Islet of Langerhans (tissue), 1 donor: Measurements from ENCODE around the gene GZMM.
"Not testable (repeated sequence)": the region's sequence is repeated elsewhere in the genome, so short reads cannot be mapped to it uniquely, and the experiment has no call there.

Experiments
- FAIRE-seq: peaks from one replicate; lab custom pipeline; 2011; peaks lifted over from hg19 to GRCh38; lab: Jason Lieb, UNC

GZMM gene

GRCh38 chr19:583198-583967 lies 39.5 kb downstream of the GZMM start:
- FAIRE-seq = no peak

DNA sequence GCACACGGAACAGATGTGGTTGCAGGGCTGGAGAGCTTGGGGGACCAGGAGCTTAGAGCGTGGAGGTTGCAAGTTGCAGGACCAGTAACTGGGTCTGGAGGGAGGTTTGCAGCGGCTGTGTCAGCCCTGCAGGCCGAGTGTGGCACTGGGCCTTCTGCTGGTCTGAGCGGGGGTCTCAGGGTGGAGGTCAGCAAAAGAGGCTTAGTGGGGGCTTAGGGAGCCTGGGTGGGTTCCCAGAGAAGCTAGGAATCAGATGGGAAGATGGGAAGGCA lies 40.1 kb downstream of the GZMM start:
- no peak for FAIRE-seq

DNA sequence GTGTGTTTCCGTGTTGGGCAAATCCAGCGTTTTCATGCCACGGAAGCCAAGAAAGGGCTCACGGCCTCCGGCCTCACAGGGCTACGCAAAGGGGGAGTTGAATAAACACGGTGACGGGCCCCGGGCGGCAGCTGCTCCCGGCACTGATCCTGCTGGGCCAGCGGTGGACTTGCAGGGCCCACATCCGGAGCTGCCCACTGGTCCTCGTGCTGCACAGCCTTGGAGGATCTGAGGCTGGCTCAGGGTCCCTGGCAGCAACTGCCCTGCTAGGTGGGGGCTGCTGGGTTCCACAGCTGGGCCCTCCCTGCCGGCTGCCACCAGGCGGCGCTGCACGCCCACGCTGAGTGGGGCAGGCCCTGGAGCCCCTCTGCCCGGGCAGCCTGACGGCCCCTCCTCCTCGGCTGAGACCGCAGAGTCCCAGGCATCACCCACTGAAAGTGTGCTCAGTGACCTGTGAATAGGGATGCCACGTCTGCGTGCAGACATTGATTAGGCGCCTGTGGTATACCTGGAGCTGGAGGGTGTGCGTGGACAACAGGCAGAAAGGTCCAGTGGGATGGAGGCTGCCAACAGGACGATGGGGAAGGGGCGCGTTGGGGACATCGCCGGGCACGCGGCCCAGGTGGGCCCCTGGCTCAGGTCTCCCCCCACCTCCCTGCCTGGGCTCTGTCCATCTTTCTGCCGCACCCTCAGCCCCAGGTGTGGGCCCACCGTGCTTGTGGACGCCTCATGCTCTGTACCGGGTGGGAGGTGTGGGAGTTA lies 40.6 kb downstream of the GZMM start:
- no peak for FAIRE-seq

- FAIRE-seq = not testable (repeated sequence)
Measured at GRCh38 chr19:585146-585545, 41.3 kb downstream of the GZMM start.

DNA sequence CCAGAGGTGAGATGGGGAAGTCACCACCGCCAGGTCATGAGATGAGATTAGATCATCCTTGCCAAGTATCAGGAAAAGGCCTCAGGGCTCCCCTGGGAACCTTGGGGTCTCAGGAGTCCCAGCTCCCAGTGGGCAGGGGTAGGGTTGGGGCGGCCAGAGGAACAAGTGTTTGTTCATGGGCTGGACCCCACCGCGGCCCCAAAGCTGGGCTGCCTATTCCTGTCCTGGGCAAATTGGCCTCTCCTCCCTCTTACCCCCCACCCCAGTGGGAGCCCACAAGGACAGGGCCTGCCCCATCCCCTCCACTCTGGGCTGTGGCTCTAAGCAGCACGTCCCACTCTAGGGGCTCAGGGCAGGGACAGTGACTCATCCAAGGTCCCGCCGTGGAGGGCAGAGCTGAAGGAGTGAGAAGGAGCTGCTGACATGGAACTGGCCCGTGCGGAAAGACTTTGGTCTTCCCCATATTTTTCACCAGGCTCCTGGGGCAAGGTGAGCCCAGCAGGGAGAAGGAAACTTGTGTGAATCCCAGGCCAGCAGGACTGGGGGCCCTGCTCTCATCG lies 41.8 kb downstream of the GZMM start:
- no peak for FAIRE-seq

DNA sequence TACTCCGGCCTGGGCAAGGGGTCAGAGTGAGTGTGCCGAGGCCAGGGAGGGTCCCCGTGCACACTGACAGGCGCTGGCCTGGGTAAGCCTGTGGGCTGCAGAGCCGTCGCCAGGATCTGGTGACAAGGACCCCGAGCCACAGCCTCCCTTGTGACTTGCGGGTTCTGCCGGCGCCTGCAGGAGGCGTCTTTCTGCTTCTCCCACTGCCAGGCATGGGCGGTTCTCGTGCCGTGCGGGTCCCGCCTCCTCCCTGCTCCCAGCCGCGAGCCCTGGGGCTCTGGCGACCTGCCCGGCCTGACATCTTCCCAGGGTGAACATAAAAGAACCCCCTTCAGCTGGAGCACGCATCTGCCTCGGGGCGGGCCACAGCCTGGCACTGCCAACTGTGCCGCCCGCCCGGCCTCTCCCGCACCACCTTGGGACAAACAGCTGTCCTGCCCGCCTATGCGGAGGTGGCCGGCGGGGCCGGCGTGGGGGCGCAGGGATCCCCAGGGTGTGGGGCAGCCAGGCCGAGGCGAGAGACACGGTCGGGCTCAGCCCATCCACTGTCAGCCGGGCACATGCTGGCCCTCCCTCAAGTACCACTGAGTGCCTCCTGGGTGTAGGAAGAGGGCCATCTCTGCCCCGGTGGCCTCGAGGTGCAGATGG lies 44.4 kb downstream of the GZMM start:
- FAIRE-seq = no peak

DNA sequence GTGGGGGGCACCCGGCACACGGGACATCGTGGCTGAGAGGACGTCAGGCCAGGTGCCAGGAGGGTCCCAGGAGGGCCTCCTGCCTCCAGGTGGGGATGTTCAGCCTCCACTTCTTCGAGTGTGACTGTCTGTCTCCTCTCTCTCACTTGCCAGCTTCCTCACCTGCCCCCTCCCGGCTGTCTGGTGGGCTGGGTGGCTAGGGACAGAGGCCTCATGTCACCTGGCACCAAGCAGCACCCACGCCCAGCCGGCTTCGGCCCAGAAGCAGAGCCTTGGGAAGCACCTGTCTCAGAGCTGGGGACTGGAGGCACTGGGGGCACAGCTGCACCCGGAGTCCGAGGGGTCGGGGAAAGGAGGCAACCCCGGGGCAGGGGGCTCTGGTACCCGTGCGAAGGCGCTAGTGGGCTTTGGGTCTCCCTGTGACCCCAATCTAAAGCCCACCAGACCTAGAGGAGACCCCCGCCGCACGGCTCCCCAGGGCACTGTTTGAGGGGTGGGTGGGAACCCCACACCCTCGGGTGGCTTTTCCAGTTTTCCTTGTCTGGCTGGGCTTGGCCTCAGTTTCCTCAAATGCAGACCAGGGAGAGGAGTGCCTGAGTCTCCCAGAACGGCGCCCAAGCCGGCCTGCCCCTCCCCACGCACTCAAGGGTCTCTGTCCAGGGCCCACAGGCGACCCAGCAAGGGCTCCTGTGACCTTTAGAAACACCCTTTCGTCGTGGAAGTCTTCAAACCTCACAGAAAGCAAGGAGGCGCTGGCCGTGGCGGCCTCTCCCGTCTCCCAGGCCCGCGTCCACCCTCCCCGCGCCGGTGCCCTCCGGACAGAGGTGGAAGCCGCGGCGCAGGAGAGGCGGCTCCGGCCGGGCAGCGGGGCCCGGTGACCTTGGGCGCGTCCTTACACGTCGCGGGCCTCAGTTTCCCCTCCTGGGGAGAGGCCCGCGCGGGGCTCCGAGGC lies 45.2 kb downstream of the GZMM start:
- FAIRE-seq = no peak

GRCh38 chr19:589693-590395 lies 46.0 kb downstream of the GZMM start, which contains the start of gene HCN2:
Gene HCN2, plus strand, starts transcription at chr19:589881. Its CDS starts 65 bp downstream, at chr19:589946.
- FAIRE-seq = no peak

DNA sequence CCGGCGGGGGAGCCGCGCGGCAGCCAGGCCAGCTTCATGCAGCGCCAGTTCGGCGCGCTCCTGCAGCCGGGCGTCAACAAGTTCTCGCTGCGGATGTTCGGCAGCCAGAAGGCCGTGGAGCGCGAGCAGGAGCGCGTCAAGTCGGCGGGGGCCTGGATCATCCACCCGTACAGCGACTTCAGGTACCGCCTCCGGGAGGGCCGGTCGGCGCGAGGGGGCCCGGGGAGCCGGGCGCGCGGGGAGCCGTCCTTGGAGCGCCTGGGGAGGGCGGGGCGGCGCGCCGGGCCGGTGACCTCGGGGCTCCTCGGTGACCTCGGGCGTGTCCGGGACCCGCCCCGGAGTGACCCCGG lies 46.5 kb downstream of the GZMM start:
- FAIRE-seq = no peak

DNA sequence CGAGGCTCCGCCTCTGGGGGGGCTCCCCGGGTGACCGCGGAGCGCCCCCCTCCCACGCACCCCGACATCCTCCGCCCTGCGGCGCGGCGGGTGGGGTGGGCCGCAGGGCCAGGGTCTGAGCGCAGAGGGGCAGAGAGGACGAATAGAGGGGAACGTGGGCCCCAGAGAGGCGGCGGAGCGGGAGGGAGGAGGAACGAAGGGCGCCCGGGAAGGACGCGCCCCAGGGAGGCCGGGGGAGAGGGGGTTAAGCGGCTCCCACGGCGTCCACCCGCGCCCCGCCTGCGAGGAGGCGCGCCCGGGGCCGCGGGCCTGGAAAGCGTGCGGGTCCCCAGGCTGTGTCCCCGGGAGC lies 46.9 kb downstream of the GZMM start:
- no peak for FAIRE-seq

DNA sequence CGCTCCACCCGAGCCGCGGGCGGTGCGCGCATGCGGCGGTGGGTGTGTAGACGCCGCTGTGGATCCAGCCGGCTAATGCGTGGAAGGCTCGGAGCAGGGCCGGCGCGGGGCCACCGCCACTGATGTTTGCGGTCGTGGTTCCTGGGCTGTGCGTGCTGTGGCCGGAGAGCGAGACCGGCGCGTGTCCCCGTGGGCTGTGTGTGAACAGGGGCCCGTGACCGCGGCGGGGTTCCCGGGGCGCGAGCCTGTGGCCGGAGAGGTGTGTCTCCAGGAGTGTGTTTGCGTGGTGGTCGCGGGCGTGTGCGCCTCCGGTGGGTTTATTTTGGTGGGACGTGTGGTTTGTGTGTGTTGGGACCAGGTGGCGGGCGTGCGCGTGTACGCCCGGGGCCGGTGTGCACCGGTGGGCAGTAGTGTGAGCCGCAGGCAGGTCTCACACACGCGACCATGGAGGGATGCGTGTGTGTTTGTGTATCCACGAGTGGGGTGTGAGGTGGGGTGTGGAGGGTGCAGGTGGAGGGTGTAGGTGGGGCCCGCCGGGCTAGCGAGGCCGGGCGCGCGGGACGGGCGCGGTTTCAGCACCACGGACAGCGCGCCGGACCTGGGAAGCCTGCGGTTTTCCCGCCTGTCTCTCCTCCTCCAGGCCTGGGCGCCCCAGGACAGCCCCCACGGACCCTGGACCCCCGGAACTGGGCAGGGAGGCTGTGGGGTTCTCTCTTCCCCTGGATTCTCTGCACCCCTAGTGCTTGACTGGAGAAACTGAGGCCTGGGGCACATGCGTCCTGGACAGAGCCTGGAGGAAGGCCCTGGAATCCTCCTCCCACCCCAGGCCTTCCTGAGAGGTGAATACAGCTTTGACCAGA lies 47.5 kb downstream of the GZMM start:
- FAIRE-seq = no peak

DNA sequence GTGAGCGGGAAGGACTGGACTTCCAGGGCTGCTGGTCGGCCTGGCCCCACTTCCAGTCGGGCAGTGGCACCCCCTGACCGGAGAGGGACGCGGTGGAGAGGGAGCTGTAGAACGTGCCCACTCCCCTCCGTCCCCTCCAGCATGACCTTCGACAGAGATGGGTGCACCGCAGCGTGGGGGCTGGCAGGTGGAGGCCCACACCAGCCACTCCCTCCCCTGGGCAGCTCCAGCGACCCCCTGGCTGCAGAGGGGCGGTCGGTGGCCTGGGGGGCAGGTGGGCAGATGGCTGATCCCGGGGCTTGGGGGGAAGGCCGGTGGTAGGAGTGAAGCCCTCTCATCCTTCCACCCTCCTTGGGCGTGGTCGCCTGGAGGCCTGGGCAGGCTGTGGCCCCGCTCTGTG lies 48.2 kb downstream of the GZMM start:
- FAIRE-seq = no peak

DNA sequence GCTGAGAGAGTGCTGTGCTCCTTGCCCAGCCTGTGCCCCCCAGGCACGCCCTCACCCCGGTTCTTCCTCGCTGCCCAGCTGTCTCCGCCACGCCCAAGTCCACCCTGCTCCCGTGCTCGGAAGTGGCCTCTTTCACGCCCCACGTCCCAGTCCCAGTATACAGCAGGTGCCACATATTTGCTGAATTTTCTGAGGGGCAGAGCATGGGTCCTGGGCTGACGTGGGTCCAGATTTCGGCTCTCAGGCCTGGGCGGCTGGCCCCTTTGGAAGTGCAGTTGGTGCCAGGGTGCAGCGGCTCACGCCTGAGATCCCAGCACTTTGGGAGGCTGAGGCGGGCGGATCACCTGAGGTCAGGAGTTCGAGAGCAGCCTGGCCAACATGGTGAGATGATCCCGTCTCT lies 49.2 kb downstream of the GZMM start:
- no peak for FAIRE-seq

- no peak for FAIRE-seq
Measured at GRCh38 chr19:593505-593904, 49.7 kb downstream of the GZMM start.

- no peak for FAIRE-seq
Measured at GRCh38 chr19:594265-594870, 50.5 kb downstream of the GZMM start.

- no peak for FAIRE-seq
Measured at GRCh38 chr19:595326-596262, 51.7 kb downstream of the GZMM start.

DNA sequence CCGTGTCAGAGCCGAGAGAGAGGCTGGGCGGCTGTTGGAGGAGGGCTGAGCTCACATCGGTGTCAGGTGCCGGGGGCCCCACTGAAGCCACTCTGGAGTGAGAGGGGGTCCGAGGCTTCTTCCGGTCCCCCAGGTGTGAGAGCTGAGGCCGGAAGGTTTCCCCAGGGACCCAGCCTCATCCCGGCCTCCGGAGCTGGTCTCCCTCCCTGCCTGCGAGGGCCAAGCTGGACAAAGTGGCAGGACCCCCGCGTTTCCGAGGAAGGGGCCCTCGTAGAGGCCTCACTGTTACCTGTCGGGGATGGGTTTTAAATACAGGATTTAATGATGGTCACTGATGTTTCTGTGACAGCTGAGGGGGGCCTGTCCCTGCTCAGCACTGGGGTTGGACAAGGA lies 52.4 kb downstream of the GZMM start:
- FAIRE-seq = no peak

- FAIRE-seq = no peak
Measured at GRCh38 chr19:597406-598315, 53.8 kb downstream of the GZMM start.
